ENCODE results near the gene TMC5.

DNA sequence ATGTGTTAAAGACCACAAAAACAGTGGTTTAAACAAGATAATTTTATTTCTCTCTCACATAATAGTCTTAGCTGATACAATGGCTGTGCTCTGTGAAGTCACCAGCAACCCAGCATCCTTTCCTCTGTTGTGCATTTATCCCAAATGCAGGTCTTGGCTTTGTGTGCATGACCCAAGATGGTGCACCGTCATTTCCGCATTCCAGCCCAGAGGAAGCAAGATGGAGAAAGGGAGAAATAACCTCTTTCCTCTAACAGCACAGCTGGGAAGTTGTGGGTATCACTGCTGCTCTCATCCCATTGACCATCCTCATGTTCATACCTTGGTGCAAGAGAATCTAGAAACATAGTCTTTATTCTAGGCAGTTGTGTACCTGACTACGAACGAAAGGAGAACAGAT lies 21.8 kb downstream of the TMC5 start:
- no peak for TF ChIP-seq POLR2AphosphoS5 (IDR thresholded peaks at IDR 0.05; ENCODE audit: borderline replicate concordance, low read depth, low read length)
- TF ChIP-seq EZH2 (IDR thresholded peaks at IDR 0.05): no peak
- no peak for TF ChIP-seq FOXP2 (optimal IDR thresholded peaks at IDR 0.05; ENCODE audit: control extremely low read depth, extremely low read length, insufficient read depth)
